HepG2 (cell line): Measurements from ENCODE around the gene ENPP4. TPM values are rescaled to one million over a fixed set of nuclear protein-coding genes. Genes with fewer than 3 reads are reported as not detected.

Experiments used
- ATAC-seq: fragments of 200-7000 bp; cut with Tn5 transposase; 3 replicates; pipeline ENCODE4 v1.9.1; 2020; ENCODE audit warnings: mild to moderate bottlenecking, moderate library complexity
- BruUV-seq: library from RNA; stranded (reverse); fragments of 400-500 nt; replicated peaks from 2 replicates; lab custom pipeline; 2021; lab: Mats Ljungman, UMichigan
- CTCF ChIA-PET: fragments of 300-600 bp; formaldehyde crosslinking; extraction: SDS; loops from one replicate; lab custom pipeline; 2021; ENCODE audit warnings: low total read pairs, inconsistent platforms, low intra/inter-chr PET ratio; lab: Yijun Ruan, JAX
- POLR2A ChIA-PET: fragments of 350-600 bp; sonication (Branson Sonifier 250); formaldehyde crosslinking; loops from one replicate; lab custom pipeline; 2020; ENCODE audit warnings: antibody characterized with exemption, inconsistent platforms; lab: Yijun Ruan, JAX
- DNase-seq: peaks from one replicate; pipeline ENCODE4 v3.0.0-alpha.2; 2015; ENCODE audit warnings: low spot score
- FAIRE-seq: peaks from 3 replicates; lab custom pipeline; 2011; peaks lifted over from hg19 to GRCh38; lab: Jason Lieb, UNC
- H2AFZ ChIP-seq: one replicate; pipeline ENCODE4 v1.6.1; 2011; ENCODE audit warnings: low read length, inconsistent platforms
- H3K27ac ChIP-seq: fragments of 300-600 bp; 3 replicates; pipeline ENCODE4 v1.8.0; 2011; ENCODE audit warnings: mixed run types, mild to moderate bottlenecking, mixed read lengths, low read length, inconsistent platforms; ENCODE audit not compliant: insufficient read depth; ENCODE audit errors: extremely low read length
- H3K27me3 ChIP-seq, 2 experiments: fragments of 200-600 bp in 1 of 2; 2 replicates in 1 of 2; 3 replicates in 1 of 2; pipeline versions ENCODE4 v1.6.0 to v1.8.0; 2011; ENCODE audit warnings: low read length in 2 of 2, mild to moderate bottlenecking in 2 of 2, moderate library complexity in 2 of 2, inconsistent platforms in 1 of 2; ENCODE audit not compliant: insufficient read depth in 2 of 2, control insufficient read depth in 1 of 2
- H3K36me3 ChIP-seq, 2 experiments: fragments of 200-600 bp in 1 of 2; replicated peaks in 1 of 2; 2 replicates in 1 of 2; 3 replicates in 1 of 2; pipeline versions ENCODE4 v1.5.1 to v1.8.0; 2011; ENCODE audit warnings: low read length in 2 of 2, inconsistent platforms in 1 of 2; ENCODE audit not compliant: insufficient read depth in 2 of 2, control insufficient read depth in 1 of 2
- H3K4me1 ChIP-seq: 2 replicates; pipeline ENCODE4 v1.5.1; 2012; ENCODE audit warnings: low read length, inconsistent platforms; ENCODE audit not compliant: insufficient read depth
- H3K4me2 ChIP-seq: 2 replicates; pipeline ENCODE4 v1.6.0; 2011; ENCODE audit warnings: low read depth, low read length, inconsistent platforms
- H3K4me3 ChIP-seq, 3 experiments: fragments of 200-600 bp in 1 of 3; sonication (generic), shearing (Covaris generic) in 1 of 3; replicated peaks in 1 of 3; 2 replicates each; pipeline ENCODE4 v1.5.1; 2011 to 2016; ENCODE audit warnings: low read length in 3 of 3, inconsistent platforms in 2 of 3, low read depth in 2 of 3, mild to moderate bottlenecking in 2 of 3, control low read depth in 1 of 3, mixed read lengths in 1 of 3; ENCODE audit not compliant: insufficient read depth in 1 of 3
- H3K79me2 ChIP-seq: one replicate; pipeline ENCODE4 v1.6.1; 2011; ENCODE audit warnings: low read length, inconsistent platforms; ENCODE audit not compliant: insufficient read depth
- H3K9ac ChIP-seq: 2 replicates; pipeline ENCODE4 v1.6.0; 2011; ENCODE audit warnings: mild to moderate bottlenecking, low read depth, low read length, inconsistent platforms; ENCODE audit not compliant: insufficient read depth
- H3K9me3 ChIP-seq: 2 replicates; pipeline ENCODE4 v1.5.1; 2012; ENCODE audit warnings: mild to moderate bottlenecking, low read length
- H4K20me1 ChIP-seq: 2 replicates; pipeline ENCODE4 v1.6.0; 2011; ENCODE audit warnings: inconsistent platforms, mild to moderate bottlenecking, low read length, moderate library complexity; ENCODE audit not compliant: insufficient read depth
- ARHGAP35 ChIP-seq: sonication (generic); formaldehyde crosslinking; IDR thresholded peaks from 2 replicates; pipeline ENCODE4 v1.9.0; 2022; ENCODE audit warnings: mild to moderate bottlenecking, inconsistent platforms, moderate library complexity, missing genetic modification reagents, borderline replicate concordance
- ATRX ChIP-seq: sonication (generic); formaldehyde crosslinking; IDR thresholded peaks from 2 replicates; pipeline ENCODE4 v1.4.0; 2020; ENCODE audit warnings: missing genetic modification reagents, borderline replicate concordance
- BHLHE40 ChIP-seq: IDR thresholded peaks from 2 replicates; pipeline ENCODE4 v1.6.1; 2011; ENCODE audit warnings: low read length, improper control_type of control experiment
- ETV6 ChIP-seq: sonication (generic); formaldehyde crosslinking; conservative IDR thresholded peaks from 2 replicates; pipeline ENCODE4 v1.4.0; 2020; ENCODE audit warnings: missing genetic modification reagents
- GATAD2A ChIP-seq: IDR thresholded peaks from 2 replicates; pipeline ENCODE4 v1.6.1; 2016
- HNRNPH1 ChIP-seq: fragments of 200-400 bp; formaldehyde crosslinking; optimal IDR thresholded peaks from 2 replicates; pipeline ENCODE3; 2017; ENCODE audit warnings: mild to moderate bottlenecking, low read depth, low read length
- HNRNPL ChIP-seq: fragments of 200-400 bp; formaldehyde crosslinking; IDR thresholded peaks from 2 replicates; pipeline ENCODE4 v1.6.1; 2017; ENCODE audit warnings: mild to moderate bottlenecking, low read depth, low read length
- MTA1 ChIP-seq: sonication (generic); formaldehyde crosslinking; IDR thresholded peaks from 2 replicates; pipeline ENCODE4 v1.4.0; 2020; ENCODE audit warnings: missing genetic modification reagents, mild to moderate bottlenecking, borderline replicate concordance
- POLR2A ChIP-seq, 2 experiments: IDR thresholded peaks; 2 replicates each; pipeline ENCODE4 v1.6.1; 2011; ENCODE audit warnings: low read depth in 2 of 2, low read length in 2 of 2, mild to moderate bottlenecking in 1 of 2, moderate library complexity in 1 of 2; ENCODE audit not compliant: insufficient read depth in 1 of 2
- SAP130 ChIP-seq: IDR thresholded peaks from 2 replicates; pipeline ENCODE4 v1.6.1; 2016; ENCODE audit warnings: low read depth
- SOX6 ChIP-seq, 2 experiments: fragments of 450-650 bp in 1 of 2; sonication (generic) in 1 of 2; formaldehyde crosslinking in 1 of 2; IDR thresholded peaks; 2 replicates each; pipeline versions ENCODE4 v1.4.0 to v1.6.1; 2017 to 2020; ENCODE audit warnings: antibody characterized with exemption in 1 of 2, mild to moderate bottlenecking in 1 of 2, missing genetic modification reagents in 1 of 2
- SP140L ChIP-seq: sonication (generic); formaldehyde crosslinking; IDR thresholded peaks from 2 replicates; pipeline ENCODE4 v1.4.0; 2020; ENCODE audit warnings: missing genetic modification reagents, borderline replicate concordance
- ZFP36 ChIP-seq: fragments of 150-350 bp; IDR thresholded peaks from 2 replicates; pipeline ENCODE4 v1.6.1; 2018; ENCODE audit warnings: borderline replicate concordance, low read length, low read depth; ENCODE audit not compliant: partially characterized antibody
- ZNF282 ChIP-seq: fragments of 450-650 bp; IDR thresholded peaks from 2 replicates; pipeline ENCODE4 v1.6.1; 2018; ENCODE audit not compliant: partially characterized antibody
- ZNF556 ChIP-seq: sonication (generic); formaldehyde crosslinking; IDR thresholded peaks from 2 replicates; pipeline ENCODE4 v1.4.0; 2020; ENCODE audit warnings: mild to moderate bottlenecking, missing genetic modification reagents, borderline replicate concordance
- ZNF75D ChIP-seq: sonication (generic); formaldehyde crosslinking; IDR thresholded peaks from 2 replicates; pipeline ENCODE4 v1.8.1; 2023; ENCODE audit warnings: missing genetic modification reagents, mild to moderate bottlenecking, borderline replicate concordance
- ZNF772 ChIP-seq: sonication (generic); formaldehyde crosslinking; IDR thresholded peaks from 2 replicates; pipeline ENCODE4 v1.5.0; 2020; ENCODE audit warnings: mild to moderate bottlenecking, missing genetic modification reagents
- WGBS: methylation state at CpG from one replicate; pipeline ENCODE4 v1.1.6; 2017; ENCODE audit warnings: low lambda C conversion rate; 5-methylcytosine and 5-hydroxymethylcytosine counted together
- in situ Hi-C: cut with HindIII; loops from 2 replicates; pipeline ENCODE4 v1.10.0; 2017; ENCODE audit warnings: low pct_unique_long_range_greater_than_20kb; ENCODE audit not compliant: extremely low pct_ligation_motif_present
- intact Hi-C: fragments of 100-400 bp; cut with micrococcal nuclease; formaldehyde crosslinking; loops from one replicate; pipeline ENCODE4 v1.10.0; 2022; ENCODE audit not compliant: unreplicated experiment
- polyA plus RNA-seq, 8 experiments: library from polyadenylated mRNA; depleted of rRNA in 3 of 8; stranded (reverse) in 7 of 8; unstranded in 1 of 8; fragments of >200 nt; fragmentation: Illumina TruSeq in 4 of 8; extraction: Trizol in 4 of 8; gene quantifications; 2 replicates each; pipeline versions ENCODE4 v1.2.1 to v1.2.3, GENCODE V29; 2011 to 2016; ENCODE audit warnings: low read depth in 4 of 8, missing spikeins in 1 of 8, mixed read lengths in 1 of 8; ENCODE audit not compliant: insufficient read depth in 1 of 8
- total RNA-seq, 5 experiments: library from RNA; depleted of rRNA; stranded (reverse); fragments of >200 nt; fragmentation: Illumina TruSeq; extraction: Trizol; gene quantifications; 2 replicates each; pipeline ENCODE4 v1.2.3, GENCODE V29; 2016; ENCODE audit warnings: low read depth in 1 of 5
- TF ChIP-seq, protein P1 (sequence below): sonication (generic); formaldehyde crosslinking; IDR thresholded peaks from 2 replicates; pipeline ENCODE4 v1.5.0; 2020; ENCODE audit warnings: mild to moderate bottlenecking, missing genetic modification reagents, borderline replicate concordance
- TF ChIP-seq, protein P2 (sequence below): sonication (generic); formaldehyde crosslinking; IDR thresholded peaks from 2 replicates; pipeline ENCODE4 v1.4.0; 2020; ENCODE audit warnings: missing genetic modification reagents; ENCODE audit errors: not compliant biosample characterization

The ENPP4 gene
- total and polyA plus RNA-seq, 2 of the 13 experiments (the other 11 are each of a cell fraction or from before 2014, with no cell fraction given) = 0.04 to 0.38 TPM

DNA sequence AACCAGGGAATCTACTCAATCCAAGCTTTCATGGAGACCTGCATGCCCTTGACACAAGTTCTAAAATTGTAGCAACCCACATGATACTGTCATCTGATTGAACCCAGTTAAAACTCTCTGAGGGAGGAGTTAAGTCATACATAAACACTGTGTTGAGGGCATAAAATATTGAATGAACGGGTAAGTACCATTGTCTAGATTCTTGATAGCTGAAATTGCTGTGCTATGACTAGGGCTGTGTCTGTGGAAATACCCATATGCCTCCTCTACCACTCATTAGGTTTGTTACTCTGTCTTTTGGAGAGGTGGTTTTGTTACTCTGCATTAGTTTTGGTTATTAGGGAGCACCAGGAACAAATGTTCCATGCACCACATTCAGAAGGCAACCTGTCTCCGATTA is 7.6 kb downstream of the ENPP4 start:
- BruUV-seq = no TSS peak
- Histone ChIP-seq H3K4me1 (no peaks in the 10 kb centered on the region), H2AFZ (no peak overlapping the region), H3K4me2 (no peak overlapping the region), H3K36me3 (no peaks in the 10 kb centered on the region), H3K9me3 (no peaks in the 10 kb centered on the region), H3K27me3 (no peaks in the 10 kb centered on the region), H3K79me2 (no peaks in the 10 kb centered on the region), H3K4me3 (no peak overlapping the region), H3K9ac (no peak overlapping the region), H3K27ac (no peak overlapping the region), H4K20me1 (no peaks in the 10 kb centered on the region)
- FAIRE-seq = no peak
- intact Hi-C loops = no loop called here
- TF ChIP-seq ZNF556 (no peak), SAP130 (CRISPR knock-in tag) (no peak), ATRX (CRISPR knock-in tag) (no peak), POLR2A (IDR thresholded peaks at IDR 0.05; ENCODE audit: insufficient read depth in 1 of 2, low read depth in 2 of 2, low read length in 2 of 2) (no peak), ZFP36 (no peak), BHLHE40 (no peak), SOX6 (IDR thresholded peaks at IDR 0.05) (no peak), SOX6 (CRISPR knock-in tag; IDR thresholded peaks at IDR 0.05) (no peak), MTA1 (no peak), ZNF75D (CRISPR knock-in tag) (no peak), ZNF772 (no peak), SP140L (CRISPR knock-in tag) (no peak), ETV6 (CRISPR knock-in tag) (no peak), HNRNPH1 (no peak), ZNF282 (no peak), ARHGAP35 (CRISPR knock-in tag) (no peak), HNRNPL (no peak), GATAD2A (CRISPR knock-in tag) (no peak)
- TF ChIP-seq, protein P1, sequence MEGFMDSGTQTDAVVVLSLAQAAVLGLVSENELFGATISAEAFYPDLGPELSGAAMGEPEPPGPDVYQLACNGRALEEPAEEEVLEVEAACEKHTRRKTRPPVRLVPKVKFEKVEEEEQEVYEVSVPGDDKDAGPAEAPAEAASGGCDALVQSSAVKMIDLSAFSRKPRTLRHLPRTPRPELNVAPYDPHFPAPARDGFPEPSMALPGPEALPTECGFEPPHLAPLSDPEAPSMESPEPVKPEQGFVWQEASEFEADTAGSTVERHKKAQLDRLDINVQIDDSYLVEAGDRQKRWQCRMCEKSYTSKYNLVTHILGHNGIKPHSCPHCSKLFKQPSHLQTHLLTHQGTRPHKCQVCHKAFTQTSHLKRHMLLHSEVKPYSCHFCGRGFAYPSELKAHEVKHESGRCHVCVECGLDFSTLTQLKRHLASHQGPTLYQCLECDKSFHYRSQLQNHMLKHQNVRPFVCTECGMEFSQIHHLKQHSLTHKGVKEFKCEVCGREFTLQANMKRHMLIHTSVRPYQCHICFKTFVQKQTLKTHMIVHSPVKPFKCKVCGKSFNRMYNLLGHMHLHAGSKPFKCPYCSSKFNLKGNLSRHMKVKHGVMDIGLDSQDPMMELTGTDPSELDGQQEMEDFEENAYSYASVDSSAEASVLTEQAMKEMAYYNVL (CRISPR knock-in tag) = no peak
- TF ChIP-seq, protein P2, sequence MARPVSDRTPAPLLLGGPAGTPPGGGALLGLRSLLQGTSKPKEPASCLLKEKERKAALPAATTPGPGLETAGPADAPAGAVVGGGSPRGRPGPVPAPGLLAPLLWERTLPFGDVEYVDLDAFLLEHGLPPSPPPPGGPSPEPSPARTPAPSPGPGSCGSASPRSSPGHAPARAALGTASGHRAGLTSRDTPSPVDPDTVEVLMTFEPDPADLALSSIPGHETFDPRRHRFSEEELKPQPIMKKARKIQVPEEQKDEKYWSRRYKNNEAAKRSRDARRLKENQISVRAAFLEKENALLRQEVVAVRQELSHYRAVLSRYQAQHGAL (CRISPR knock-in tag) = no peak
- POLR2A ChIA-PET = no interaction called here
- DNase-seq = no peak
- in situ Hi-C loops = no loop called here
- 6% methylated on average over 2 of the region's 2 CpGs for WGBS
- no peak for ATAC-seq
- CTCF ChIA-PET = no interaction called here
